Stimulated activated CD4-positive, alpha-beta T cell treated with anti-CD3 and anti-CD28 coated beads, Interleukin-1b, Interleukin-23, amount 100 ng/mL, for 4 hours (primary cell): ENCODE measurements around the gene CDCA3.

ENCODE experiments used
- DNase-seq, 2 donors: peaks; one replicate each; pipeline ENCODE4 v3.0.0-alpha.2; 2020; ENCODE audit warnings: low read depth in 2 of 2

The CDCA3 gene

GRCh38 chr12:6832125-6832524 is 19.0 kb downstream of the CDCA3 start:
- DNase-seq, result no peak

- no peak for DNase-seq
Observed at GRCh38 chr12:6831450-6831995, 19.6 kb downstream of the CDCA3 start.

- no peak for DNase-seq
Observed at GRCh38 chr12:6830999-6831398, 20.1 kb downstream of the CDCA3 start.

GRCh38 chr12:6830286-6830890 is 20.7 kb downstream of the CDCA3 start:
- no peak for DNase-seq

GRCh38 chr12:6829536-6830220 is 21.4 kb downstream of the CDCA3 start:
- no peak for DNase-seq

GRCh38 chr12:6828781-6829535 is 22.1 kb downstream of the CDCA3 start:
- peak in 1 of 2 donors; percentile 51 for DNase-seq

- DNase-seq, result no peak
Observed at GRCh38 chr12:6827982-6828780, 22.9 kb downstream of the CDCA3 start, which contains the start of gene P3H3. P3H3 (plus strand) TSS chr12:6828407; CDS start chr12:6828441, 34 bp downstream.

- DNase-seq, result peak; percentile 38 to 54
Observed at GRCh38 chr12:6827437-6827911, 23.6 kb downstream of the CDCA3 start.

GRCh38 chr12:6826734-6827436 is 24.2 kb downstream of the CDCA3 start:
- no peak for DNase-seq

GRCh38 chr12:6826125-6826733 is 24.9 kb downstream of the CDCA3 start:
- DNase-seq, result no peak

- peak; percentile 79 to 83 for DNase-seq
Observed at GRCh38 chr12:6825398-6826124, 25.5 kb downstream of the CDCA3 start.

GRCh38 chr12:6824901-6825381 is 26.1 kb downstream of the CDCA3 start:
- DNase-seq, result no peak

- no peak for DNase-seq
Observed at GRCh38 chr12:6824085-6824775, 26.9 kb downstream of the CDCA3 start.

GRCh38 chr12:6823182-6824084 is 27.7 kb downstream of the CDCA3 start:
- no peak for DNase-seq

- no peak for DNase-seq
Observed at GRCh38 chr12:6822426-6823135, 28.5 kb downstream of the CDCA3 start.

- no peak for DNase-seq
Observed at GRCh38 chr12:6821591-6822425, 29.3 kb downstream of the CDCA3 start, which contains the start of gene GPR162. GPR162 (plus strand) TSS chr12:6821821; CDS start chr12:6823899, 2,078 bp downstream.
